NCI-H2107 (cell line): ENCODE data around the gene PIGQ.

ENCODE experiments used
- DNase-seq: peaks from one replicate; lab custom pipeline; 2025; lab: John Stamatoyannopoulos, UW

The PIGQ gene

DNA sequence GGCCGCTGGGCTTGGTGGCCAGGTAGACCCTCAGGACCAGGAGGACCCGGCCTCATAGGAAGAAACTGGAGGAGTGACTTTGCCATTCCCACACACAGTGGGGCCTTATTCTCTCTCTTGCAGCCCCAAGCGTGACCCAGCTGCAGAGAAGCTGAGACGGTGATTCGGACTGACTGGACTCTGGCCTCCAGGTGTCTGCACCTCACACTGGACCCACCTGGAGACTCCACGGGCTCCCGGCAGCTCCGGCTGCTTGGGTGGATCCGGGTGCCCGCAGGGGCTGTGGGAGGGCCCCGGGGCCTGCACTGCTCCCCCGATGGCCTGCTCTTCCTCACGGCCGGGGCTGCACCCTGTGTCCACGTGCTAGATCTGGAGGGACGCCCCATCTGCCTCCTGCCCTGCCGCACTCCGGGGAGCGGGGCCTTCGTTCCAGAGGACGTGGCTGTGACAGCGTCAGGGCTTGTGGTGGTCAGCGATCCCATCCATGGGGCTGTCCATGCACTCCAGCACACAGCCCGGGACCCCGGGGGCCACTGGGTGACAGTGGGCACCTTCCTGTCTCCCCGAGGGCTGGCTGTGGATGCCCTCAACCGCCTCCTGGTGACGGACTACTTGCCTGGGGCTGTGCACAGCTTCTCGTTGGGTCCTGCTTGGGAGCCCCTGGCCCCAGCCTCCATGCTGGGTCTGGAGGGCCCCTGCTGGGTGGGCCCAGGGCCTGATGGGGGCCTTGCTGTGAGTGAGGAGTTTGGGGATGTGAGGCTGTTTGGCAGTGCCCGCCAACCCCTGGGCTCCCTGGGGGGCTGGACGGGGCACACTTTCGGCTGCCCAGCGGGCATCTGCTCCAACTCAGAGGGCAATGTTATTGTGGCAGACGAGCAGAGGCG, 2.2 kb upstream of the PIGQ start:
- DNase-seq, result no peak

DNA sequence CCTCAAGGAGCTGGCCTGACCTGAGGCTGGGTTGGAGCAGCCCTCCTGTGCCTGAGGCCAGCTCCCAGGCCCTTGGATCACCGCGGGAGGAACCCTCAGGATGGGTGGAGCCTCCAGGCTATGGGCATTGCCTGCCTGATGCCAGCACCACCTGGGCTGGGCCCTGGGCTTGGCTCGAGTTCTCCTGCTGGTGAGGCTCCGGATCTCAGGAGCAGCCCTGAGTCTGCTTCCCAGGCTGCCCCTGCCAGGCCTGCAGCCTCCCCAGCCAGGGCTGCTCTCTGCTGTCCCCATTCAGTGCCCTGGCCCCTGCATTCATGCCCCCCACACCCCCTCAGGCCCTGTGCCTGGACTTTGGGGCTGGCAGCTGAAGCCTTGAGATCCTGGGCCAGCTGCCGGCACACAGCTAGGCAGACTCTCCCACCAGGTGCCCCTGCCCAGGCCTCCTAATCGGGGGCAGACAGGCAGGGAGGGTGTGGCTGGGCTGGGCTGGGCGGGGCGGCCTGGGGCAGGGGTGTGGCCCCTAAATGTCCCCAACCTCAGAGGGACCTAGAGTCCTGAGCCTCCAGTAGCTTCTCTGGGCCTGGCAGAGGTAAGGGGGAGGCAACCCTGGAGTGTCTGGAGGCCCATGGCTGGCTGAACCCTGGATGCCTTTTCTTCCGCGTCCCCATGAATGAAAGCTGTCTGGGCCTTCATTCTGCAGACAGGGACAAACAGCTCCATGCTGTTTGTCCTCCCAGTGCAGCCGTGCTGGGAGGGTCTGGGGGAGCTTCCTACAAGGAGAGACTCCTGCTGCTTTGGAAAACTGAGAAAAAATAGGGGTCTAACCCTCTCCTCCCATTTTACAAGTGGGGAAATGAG, 1.1 kb upstream of the PIGQ start:
- no peak for DNase-seq

DNA sequence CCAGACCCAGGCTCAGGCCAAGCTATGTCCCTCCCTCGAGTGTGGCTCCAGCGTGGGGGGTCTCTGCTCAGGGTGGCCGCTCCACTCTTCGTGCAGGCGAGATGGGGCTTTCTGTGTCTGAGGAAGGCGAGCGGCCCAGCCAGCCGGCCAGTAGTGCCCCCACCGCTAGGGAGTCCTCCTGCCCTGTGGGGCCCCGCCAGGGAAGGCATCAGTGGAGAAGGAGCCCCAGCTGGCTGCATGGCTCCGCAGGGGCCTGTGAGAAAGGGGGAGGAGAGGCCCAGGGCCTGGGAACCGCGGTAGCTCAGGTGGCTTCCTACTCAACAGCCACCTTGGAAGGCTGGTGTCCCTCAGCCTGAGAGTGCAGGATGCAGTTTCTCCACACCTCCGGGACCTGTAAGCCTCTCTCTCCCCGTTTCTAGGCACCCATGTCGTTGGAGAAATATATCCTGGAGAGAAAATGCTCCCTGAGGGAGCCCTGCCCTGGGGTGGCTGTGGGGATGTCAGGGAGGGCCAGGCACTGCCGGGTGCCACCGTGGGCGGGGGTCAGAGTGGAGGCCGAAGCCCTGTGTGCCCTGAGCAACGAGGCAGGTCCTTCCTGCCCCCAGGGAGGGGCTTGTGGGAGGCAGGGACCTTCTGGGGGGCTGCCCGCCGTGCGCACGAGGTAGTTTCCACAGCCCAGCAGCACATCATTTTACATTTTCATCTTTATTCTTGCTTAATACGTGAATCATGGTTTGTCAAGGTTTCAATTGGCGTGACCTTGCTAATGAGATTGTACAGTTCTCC, 3.3 kb downstream of the PIGQ start:
- no peak for DNase-seq

DNA sequence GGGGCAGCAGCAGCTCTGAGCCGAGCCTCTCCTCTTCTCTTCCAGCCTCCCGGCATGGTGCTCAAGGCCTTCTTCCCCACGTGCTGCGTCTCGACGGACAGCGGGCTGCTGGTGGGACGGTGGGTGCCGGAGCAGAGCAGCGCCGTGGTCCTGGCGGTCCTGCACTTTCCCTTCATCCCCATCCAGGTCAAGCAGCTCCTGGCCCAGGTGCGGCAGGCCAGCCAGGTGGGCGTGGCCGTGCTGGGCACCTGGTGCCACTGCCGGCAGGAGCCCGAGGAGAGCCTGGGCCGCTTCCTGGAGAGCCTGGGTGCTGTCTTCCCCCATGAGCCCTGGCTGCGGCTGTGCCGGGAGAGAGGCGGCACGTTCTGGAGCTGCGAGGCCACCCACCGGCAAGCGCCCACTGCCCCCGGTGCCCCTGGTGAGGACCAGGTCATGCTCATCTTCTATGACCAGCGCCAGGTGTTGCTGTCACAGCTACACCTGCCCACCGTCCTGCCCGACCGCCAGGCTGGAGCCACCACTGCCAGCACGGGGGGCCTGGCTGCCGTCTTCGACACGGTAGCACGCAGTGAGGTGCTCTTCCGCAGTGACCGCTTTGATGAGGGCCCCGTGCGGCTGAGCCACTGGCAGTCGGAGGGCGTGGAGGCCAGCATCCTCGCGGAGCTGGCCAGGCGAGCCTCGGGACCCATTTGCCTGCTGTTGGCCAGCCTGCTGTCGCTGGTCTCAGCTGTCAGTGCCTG, 4.4 kb downstream of the PIGQ start:
- no peak for DNase-seq

DNA sequence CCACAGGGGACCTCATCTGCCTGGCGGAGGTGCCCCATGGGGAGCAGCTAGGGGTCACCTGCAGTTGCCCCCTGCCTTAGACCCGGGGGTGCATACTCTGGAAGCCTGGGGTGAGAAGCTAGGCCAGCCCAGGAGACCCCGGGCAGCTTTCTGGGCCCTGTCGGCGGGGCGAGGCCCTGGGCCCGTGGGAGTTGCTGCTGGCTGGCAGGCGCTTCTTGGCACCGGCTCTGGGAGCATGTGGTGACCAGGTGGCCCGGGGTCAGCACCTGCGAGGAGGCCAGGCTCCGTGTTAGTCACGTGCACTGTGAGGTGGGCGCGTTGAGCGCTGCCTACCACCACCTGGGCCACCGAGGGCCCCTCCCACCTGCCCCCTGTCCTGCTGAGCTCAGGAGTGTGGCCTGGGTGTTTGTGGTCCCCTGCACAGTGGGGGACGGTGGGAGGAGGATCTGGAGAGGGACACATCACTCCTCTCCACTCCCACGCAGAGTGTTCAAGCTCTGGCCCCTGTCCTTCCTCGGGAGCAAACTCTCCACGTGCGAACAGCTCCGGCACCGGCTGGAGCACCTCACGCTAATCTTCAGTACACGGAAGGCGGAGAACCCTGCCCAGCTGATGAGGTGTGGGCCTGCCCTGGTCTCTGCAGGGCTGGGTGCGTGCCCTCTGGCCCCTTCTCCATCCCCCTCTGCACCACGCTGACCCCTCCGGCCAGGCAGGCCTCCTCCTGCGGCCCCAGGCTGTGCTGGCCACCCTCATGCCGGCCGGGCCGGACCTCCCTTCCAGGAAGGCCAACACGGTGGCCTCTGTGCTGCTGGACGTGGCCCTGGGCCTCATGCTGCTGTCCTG, 5.8 kb downstream of the PIGQ start:
- no peak for DNase-seq

DNA sequence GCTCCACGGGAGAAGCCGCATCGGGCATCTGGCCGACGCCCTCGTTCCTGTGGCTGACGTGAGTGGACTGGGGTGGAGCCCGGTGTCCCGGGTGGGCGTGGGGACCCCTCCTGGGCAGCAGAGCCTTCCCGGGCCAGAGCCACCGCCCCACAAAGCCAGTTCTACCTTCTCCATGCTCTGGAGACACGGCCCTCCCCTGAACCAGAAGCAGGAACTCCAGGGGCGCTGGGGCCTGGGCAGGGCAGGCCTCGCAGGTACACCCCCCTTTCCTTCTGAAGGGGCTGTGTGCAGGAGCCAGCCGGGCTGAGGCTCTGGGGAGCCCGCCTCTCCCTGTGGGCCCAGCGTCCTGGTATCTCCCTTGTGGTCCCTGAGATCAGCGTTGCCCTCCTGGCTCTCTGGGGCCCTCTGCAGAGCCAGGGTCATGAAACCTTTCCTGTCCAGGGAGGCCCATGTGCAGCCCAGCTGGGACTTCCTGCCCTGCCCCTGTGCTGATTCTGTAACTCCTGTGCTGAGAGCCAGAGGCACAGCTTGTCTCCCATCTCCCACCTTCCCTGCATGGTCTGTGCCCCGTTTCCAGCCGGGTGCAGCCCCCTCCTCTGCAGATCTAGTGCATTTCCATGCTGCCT, 6.5 kb downstream of the PIGQ start:
- DNase-seq, result no peak

DNA sequence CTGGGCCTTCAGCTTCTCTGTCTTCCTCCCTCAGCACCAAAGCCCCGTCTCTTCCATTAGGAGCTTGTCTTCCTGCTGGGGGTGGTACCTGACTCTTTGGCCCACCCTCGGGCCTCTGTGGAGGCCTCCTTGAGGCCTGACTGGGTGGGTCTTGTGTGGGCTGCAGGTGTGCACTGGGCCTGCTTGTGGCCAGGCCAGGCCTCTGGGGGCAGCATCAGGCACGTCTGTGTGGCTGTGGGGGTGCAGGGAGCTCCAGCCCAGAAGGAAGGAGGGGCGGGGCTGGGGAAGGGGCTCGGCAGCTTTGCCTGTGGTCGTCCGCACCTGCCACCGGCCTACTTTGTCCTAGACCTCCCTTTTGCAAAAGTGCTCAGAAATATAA, 7.0 kb downstream of the PIGQ start:
- no peak for DNase-seq

DNA sequence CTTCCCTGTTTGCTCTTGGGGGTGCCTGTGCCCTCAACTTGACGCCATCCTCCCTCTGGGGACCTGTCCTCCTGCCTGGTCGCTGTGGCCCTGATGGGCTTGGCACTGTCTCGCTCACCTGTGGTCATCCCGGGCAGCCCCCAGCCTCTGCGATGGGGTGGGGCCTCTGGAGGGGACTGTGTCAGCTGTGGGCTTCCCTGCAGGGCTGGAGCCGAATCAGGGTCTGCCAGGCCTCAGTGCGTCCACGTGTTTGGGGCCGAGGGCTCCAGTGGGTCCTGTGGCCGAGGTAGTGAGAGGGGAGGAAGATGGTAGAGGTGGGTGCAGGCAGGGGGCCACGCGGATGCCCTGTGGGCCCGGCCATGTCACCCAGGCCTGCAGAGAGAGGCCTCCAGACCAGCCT, 8.0 kb downstream of the PIGQ start:
- DNase-seq, result no peak

DNA sequence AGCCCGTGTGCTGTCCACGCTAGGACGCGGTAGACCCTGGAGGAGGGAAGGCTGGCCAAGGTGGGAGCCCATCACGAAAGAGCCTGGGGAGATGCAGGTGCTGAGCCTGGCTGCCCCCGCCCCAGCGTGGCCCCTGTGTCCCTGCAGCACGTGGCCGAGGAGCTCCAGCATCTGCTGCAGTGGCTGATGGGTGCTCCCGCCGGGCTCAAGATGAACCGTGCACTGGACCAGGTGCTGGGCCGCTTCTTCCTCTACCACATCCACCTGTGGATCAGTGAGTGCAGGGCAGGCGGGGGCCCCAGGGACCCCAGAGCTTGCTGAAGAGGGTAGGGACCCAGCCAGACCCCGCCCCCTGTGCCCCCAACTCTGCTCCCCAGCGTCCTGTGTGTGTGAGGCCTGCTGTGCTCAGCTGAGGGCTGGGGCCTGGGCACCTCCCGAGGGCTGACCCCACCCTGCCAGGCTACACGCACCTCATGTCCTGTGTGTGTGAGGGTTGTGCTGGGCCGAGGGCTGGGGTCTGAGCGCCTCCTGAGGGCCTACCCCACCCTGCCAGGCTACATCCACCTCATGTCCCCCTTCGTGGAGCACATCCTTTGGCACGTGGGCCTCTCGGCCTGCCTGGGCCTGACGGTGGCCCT, 8.6 kb downstream of the PIGQ start:
- no peak for DNase-seq

DNA sequence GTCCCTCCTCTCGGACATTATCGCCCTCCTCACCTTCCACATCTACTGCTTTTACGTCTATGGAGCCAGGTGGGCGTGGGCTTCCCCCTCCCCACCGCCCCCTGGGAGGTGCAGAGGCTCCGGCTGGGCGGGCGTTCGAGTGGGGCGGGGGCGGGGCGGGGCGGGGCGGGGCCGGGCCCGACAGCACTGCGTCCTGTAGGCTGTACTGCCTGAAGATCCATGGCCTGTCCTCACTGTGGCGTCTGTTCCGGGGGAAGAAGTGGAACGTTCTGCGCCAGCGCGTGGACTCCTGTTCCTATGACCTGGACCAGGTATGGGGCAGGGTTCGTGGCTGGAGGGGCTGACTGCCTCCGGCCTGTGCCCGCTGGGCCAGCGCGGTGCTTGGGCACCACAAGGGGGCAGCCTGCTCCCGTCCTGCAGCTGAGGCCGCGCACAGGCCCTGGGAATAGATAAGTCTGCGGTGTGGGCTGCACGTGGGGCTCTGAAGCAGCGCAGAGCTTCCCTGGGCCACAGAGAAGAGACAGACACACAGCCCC, 9.2 kb downstream of the PIGQ start:
- no peak for DNase-seq

DNA sequence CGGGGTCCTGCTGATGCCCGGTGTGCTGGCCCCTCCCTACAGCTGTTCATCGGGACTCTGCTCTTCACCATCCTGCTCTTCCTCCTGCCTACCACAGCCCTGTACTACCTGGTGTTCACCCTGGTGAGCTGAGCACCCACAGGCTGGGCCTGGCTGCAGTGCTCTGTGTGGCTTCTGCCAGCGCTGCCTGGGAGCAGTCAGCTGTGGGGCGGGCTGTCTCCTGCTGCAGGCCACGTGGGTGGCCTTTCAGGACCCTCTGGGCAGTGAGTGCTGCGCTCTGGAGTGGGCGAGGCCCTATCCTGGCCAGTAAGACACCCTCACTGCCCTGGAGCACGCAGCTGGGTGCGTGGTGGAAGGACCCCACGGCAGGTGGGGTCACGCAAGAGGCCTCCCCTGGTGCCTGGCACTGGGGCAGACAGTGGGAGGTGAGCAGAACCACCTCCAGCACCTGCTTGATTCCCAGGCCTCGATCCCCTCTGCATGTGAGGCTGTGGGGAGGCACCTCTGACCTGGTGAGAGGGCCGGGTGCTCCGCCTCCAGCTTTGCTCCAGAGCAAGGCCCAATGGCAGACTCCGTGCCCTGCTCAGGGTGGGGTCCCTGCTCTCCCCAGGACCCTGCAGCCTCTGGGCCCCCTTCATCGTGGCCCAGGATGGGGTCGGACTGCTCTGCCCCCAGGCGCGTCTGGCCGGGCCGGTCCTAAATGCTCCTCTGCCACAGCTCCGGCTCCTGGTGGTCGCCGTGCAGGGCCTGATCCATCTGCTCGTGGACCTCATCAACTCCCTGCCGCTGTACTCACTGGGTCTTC, 10.6 kb downstream of the PIGQ start:
- DNase-seq, result no peak

DNA sequence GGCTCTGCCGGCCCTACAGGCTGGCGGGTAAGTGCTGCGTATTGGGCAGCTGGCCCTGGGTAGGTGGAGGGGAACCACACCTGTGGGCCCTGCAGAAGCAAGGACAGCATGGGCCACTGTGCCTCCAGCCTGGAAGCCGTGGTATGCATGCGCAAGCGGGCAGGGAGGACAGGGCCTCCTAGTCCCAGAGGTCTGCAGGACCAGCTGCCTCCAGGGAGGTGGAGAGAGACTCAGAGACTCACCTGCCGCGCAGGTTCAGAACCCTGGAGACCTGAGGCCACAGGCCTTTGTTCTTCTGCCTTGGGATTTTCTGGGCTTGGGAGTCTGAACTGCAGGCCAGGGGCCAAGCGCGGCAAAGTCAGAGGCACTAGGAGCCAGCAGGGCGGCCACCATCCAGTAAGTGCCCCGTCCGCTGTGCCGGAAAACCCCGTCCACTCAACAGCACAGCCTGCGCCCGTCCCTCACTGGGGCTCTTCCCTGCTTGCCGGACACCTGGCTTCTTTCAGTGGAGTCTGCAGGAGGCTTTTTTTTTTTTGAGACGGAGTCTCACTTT, 11.3 kb downstream of the PIGQ start:
- DNase-seq, result no peak

DNA sequence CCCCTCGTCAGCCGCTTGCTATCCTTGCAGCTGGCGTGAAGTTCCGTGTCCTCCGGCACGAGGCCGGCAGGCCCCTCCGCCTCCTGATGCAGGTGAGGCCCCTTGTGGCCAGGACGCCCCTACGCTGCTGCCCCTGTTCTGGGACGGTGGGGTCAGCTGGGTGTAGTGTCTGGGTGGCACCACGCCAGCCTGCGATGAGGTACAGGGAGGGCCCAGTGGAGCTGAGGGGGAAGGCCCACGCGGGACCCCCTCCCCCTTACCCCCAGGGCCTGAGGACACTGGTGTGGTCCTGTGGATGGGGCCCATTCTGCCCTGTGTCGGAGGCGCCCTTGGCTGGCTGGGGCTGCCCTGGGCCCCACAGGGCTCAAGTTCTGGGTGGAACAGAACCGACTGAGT, 12.4 kb downstream of the PIGQ start:
- no peak for DNase-seq

DNA sequence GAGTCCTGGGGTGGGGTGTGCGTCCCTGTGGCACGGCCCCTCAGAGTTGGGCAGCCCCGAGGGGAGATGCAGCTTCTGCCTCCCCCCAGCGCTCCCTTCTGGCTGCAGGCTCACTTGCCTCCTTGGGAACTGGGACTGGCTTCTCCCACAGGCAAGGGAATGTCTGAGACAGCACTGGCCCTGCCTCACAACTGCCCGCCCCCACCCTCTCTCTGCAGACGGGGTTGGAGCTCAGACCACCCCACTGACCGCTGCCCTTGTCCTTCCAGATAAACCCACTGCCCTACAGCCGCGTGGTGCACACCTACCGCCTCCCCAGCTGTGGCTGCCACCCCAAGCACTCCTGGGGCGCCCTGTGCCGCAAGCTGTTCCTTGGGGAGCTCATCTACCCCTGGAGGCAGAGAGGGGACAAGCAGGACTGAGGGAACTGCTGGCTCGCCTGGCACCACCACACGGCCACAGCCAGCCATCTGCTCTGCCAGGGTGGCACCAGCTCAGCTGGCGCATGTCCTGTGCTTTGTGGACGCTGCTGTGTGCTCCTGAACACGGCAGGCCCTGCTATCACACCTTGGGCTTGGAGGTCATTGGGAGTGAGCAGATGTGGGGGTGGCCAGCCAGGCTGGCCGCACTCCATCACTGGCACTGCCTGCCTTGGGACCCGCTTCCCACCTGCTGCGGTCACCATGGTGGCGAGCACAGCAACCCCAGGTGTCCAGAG, 13.0 kb downstream of the PIGQ start:
- no peak for DNase-seq

DNA sequence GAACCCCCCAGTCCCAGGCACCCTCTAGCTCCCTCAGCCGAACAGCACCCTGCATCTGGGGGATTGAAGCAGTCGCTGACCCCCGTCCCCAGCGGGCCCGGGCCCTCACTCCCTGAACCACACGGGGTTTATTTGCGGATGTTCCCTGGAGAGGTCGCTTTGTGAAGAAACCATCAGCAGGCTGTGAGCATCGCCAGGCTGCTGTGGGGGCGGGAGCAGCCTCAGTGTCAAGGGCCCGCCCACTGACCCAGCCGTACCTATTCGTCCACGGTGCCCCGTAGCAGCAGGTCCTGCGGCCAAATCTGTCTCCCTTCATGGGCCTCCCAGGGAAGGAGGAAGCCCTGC, 13.7 kb downstream of the PIGQ start:
- DNase-seq, result no peak

DNA sequence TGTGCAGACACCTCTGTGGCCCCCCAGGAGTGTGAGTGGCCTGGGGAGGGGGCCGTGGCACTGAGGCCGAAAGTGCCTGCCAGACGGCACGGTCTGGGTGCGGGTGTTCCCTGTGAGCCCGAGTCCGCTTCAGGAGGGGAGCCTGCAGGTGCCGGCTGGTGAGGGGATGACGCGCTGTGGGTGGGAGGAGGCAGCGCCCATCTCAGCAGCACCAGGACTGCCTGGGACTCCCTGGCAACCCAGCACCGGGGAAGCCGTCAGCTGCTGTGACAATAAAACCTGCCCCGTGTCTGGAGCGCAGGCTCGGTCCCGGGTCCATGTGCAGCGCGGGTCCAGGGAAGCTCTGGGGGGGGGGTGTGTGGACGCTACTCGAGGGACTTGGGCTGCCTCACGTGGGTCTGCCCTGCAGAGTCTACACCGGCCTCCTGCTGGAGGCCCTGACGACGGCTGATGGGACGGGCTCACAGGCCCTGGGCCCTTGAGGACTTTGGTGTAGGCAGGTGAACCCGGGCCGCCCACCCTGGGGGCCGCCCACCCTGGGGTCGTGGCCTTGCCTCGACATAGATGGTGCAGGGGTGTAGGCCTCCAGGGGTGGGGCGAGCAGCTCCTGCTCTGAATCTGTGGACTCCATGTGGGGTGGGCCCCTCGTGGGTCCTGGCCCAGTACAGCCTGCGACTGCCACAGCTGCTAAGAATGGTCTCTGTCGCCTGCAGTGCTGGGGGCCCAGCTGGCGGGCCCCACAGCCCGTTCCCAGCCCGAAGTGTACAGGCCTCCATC, 14.2 kb downstream of the PIGQ start:
- no peak for DNase-seq

DNA sequence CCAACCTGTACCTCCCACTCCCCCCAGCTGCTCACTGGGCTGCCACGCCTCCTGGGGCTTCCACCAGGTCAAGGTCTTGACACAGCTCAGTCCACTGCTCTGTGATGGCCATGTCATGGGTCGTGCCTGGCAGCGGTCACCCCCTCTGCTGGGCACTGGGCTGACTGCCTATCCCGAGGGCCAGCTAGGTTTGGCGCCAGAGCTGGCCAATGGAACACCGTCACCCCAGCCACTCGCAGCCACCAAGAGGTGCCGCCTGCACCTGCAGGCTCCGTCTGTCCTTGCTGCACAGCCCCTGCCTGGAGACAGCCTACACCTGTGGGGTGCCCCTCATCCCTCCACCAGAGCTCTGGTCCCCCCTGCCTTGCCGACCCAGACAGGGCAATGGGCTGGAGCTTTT, 15.6 kb downstream of the PIGQ start:
- no peak for DNase-seq
